ENCODE measurements around the gene METAP1D. TPM values are rescaled to one million over a fixed set of nuclear protein-coding genes. Genes with fewer than 3 reads are reported as not detected.

The METAP1D gene
- total RNA-seq, 1 experiment from 2014 or later = 8.6 TPM

DNA sequence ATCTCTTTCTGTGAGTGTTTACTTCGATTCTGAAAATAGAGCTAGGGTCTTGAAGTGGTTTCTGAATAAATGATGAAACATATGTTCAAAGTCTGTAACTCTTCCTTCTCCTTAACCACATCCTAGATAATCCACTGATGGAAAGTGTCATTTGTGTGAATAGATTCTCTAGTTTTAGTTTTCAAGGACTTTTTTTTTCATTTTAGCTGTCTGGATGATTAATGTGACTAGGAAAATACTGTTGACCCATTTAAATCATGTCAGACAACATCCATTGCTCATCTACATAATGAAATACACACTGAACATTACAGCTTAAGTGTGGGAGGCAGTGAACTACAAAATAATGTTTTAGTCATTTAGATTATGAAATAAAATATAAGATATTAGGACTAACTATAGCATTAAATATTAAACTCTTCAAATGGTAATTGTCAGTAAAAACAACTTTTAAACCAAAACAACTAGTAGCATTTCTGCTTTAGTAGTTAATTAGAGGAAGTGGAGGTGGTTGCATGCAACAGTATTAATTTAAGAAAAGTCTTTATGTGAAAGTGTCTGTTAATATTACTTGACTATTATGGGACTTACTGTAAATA is 46.4 kb downstream of the METAP1D start:
- intact Hi-C loops (cut with micrococcal nuclease; ENCODE audit: unreplicated experiment) (no loop called here), in situ Hi-C loops (cut with HindIII; ENCODE audit: low pct_unique_long_range_greater_than_20kb, low sequenced_read_pairs) (no loop called here)
- H3K27me3 ChIP-seq (ENCODE audit: control insufficient read depth, insufficient read depth, low read length) = no peaks in the 10 kb centered on the region
- peaks cover 3% of the 10 kb centered on the region; the same call in 1 of the 2 replicates for H3K4me1 ChIP-seq (ENCODE audit: control insufficient read depth, insufficient read depth, low read length)
- H3K4me3 ChIP-seq (ENCODE audit: low read depth in 2 of 2, low read length in 2 of 2) = no peak overlapping the region
- no TSS peak for BruUV-seq (replicated peaks)
- TF ChIP-seq POLR2AphosphoS5 (IDR thresholded peaks at IDR 0.05; ENCODE audit: low read depth, low read length) (no peak), SIN3A (IDR thresholded peaks at IDR 0.05; ENCODE audit: borderline replicate concordance, insufficient read depth, low read depth, low read length) (no peak), TCF7L2 (IDR thresholded peaks at IDR 0.05; ENCODE audit: low read depth, low read length) (no peak)
- TF ChIP-seq, protein P1, sequence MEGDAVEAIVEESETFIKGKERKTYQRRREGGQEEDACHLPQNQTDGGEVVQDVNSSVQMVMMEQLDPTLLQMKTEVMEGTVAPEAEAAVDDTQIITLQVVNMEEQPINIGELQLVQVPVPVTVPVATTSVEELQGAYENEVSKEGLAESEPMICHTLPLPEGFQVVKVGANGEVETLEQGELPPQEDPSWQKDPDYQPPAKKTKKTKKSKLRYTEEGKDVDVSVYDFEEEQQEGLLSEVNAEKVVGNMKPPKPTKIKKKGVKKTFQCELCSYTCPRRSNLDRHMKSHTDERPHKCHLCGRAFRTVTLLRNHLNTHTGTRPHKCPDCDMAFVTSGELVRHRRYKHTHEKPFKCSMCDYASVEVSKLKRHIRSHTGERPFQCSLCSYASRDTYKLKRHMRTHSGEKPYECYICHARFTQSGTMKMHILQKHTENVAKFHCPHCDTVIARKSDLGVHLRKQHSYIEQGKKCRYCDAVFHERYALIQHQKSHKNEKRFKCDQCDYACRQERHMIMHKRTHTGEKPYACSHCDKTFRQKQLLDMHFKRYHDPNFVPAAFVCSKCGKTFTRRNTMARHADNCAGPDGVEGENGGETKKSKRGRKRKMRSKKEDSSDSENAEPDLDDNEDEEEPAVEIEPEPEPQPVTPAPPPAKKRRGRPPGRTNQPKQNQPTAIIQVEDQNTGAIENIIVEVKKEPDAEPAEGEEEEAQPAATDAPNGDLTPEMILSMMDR (IDR thresholded peaks at IDR 0.05) = no peak
- TF ChIP-seq, protein P2, sequence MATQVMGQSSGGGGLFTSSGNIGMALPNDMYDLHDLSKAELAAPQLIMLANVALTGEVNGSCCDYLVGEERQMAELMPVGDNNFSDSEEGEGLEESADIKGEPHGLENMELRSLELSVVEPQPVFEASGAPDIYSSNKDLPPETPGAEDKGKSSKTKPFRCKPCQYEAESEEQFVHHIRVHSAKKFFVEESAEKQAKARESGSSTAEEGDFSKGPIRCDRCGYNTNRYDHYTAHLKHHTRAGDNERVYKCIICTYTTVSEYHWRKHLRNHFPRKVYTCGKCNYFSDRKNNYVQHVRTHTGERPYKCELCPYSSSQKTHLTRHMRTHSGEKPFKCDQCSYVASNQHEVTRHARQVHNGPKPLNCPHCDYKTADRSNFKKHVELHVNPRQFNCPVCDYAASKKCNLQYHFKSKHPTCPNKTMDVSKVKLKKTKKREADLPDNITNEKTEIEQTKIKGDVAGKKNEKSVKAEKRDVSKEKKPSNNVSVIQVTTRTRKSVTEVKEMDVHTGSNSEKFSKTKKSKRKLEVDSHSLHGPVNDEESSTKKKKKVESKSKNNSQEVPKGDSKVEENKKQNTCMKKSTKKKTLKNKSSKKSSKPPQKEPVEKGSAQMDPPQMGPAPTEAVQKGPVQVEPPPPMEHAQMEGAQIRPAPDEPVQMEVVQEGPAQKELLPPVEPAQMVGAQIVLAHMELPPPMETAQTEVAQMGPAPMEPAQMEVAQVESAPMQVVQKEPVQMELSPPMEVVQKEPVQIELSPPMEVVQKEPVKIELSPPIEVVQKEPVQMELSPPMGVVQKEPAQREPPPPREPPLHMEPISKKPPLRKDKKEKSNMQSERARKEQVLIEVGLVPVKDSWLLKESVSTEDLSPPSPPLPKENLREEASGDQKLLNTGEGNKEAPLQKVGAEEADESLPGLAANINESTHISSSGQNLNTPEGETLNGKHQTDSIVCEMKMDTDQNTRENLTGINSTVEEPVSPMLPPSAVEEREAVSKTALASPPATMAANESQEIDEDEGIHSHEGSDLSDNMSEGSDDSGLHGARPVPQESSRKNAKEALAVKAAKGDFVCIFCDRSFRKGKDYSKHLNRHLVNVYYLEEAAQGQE (IDR thresholded peaks at IDR 0.05; ENCODE audit: insufficient read depth in 1 of 2, low read depth in 2 of 2, low read length in 1 of 2) = no peak
- ChIA-PET CTCF (interaction anchor here (0.7 to 1.2 kb wide), 3 partner anchors 81 to 340 kb away, joined by 3 to 7 read pairs (median 6); no protein-coding TSS in a partner anchor), POLR2A (no interaction called here)
- H3K36me3 ChIP-seq (ENCODE audit: control insufficient read depth, insufficient read depth, low read length) = no peaks in the 10 kb centered on the region
- no peak overlapping the region for H3K27ac ChIP-seq (ENCODE audit: low read length)
- DNase-seq (ENCODE audit: low read depth, low spot score) = no peak
- no peaks in the 10 kb centered on the region for H3K9me3 ChIP-seq (ENCODE audit: control insufficient read depth, insufficient read depth, low read depth, low read length)
- no peak for ATAC-seq

DNA sequence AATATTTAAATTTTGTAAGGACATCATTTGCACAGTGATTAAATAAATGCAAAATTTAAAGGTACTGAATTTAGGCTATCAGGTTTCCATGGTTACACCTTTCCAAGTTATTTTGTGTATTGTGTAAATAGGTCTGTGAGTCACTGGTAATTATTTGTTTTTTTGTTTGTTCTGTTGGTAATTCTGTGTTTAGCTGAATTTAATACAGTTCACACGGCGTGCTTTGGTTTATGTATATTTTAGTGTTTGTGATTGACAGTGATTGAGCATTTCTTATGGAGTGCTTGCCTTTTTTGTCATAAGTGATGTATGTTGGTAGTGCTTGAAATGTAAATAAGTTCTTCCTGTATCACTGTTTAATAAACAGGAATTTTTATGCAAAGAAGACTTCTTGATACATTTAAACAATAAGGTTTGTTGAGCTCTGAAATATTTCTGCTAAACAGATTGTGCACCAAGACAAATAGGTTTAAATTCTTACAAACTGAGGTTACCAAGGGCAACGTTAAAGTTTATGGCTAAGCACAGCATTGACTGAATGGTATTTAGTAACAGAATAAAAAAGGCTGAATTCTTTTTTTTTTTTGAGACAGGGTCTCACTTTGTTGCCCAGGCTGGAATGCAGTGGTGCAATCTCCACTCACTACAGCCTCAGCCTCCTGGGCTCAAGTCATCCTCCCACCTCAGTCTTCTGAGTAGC is 47.3 kb downstream of the METAP1D start:
- CTCF ChIA-PET = interaction anchor here (1.2 kb wide), 1 partner anchor 80 kb away, joined by 3 read pairs; no protein-coding TSS in a partner anchor
- POLR2A ChIA-PET = interaction anchor here (0.6 kb wide), 2 partner anchors 60 to 272 kb away, joined by 6 to 7 read pairs; no protein-coding TSS in a partner anchor
- no peaks in the 10 kb centered on the region for H3K36me3 ChIP-seq (ENCODE audit: control insufficient read depth, insufficient read depth, low read length)
- BruUV-seq (replicated peaks) = no TSS peak
- ATAC-seq (no peak), DNase-seq (ENCODE audit: low read depth, low spot score) (no peak)
- H3K27me3 ChIP-seq (ENCODE audit: control insufficient read depth, insufficient read depth, low read length) = no peaks in the 10 kb centered on the region
- in situ Hi-C loops (cut with HindIII; ENCODE audit: low pct_unique_long_range_greater_than_20kb, low sequenced_read_pairs) = no loop called here
- intact Hi-C loops (cut with micrococcal nuclease; ENCODE audit: unreplicated experiment) = no loop called here
- no peaks in the 10 kb centered on the region for H3K9me3 ChIP-seq (ENCODE audit: control insufficient read depth, insufficient read depth, low read depth, low read length)
- TF ChIP-seq, protein P2 (IDR thresholded peaks at IDR 0.05; ENCODE audit: insufficient read depth in 1 of 2, low read depth in 2 of 2, low read length in 1 of 2) = no peak
- TF ChIP-seq, protein P1 (IDR thresholded peaks at IDR 0.05) = no peak
- TF ChIP-seq TCF7L2 (IDR thresholded peaks at IDR 0.05; ENCODE audit: low read depth, low read length) (no peak), POLR2AphosphoS5 (IDR thresholded peaks at IDR 0.05; ENCODE audit: low read depth, low read length) (no peak), SIN3A (IDR thresholded peaks at IDR 0.05; ENCODE audit: borderline replicate concordance, insufficient read depth, low read depth, low read length) (no peak)
- no peak overlapping the region for H3K4me3 ChIP-seq (ENCODE audit: low read depth in 2 of 2, low read length in 2 of 2)
- peaks cover 3% of the 10 kb centered on the region; the same call in 1 of the 2 replicates for H3K4me1 ChIP-seq (ENCODE audit: control insufficient read depth, insufficient read depth, low read length)
- H3K27ac ChIP-seq (ENCODE audit: low read length) = no peak overlapping the region

Measured in Panc1 (cell line).